Duodenal mucosa (tissue), 2 donors: ENCODE data around the gene TCL1A.

Experiments used
- H3K27ac ChIP-seq: one replicate; pipeline ENCODE4 v1.7.0; 2013; ENCODE audit warnings: low read depth, low read length
- H3K27me3 ChIP-seq, 2 donors: one replicate each; pipeline ENCODE4 v1.7.0; 2013; ENCODE audit warnings: low read length in 2 of 2, control low read depth in 1 of 2; ENCODE audit not compliant: insufficient read depth in 2 of 2, control insufficient read depth in 1 of 2
- H3K36me3 ChIP-seq, 2 donors: one replicate each; pipeline ENCODE4 v1.7.0; 2013; ENCODE audit warnings: low read length in 2 of 2, control low read depth in 1 of 2; ENCODE audit not compliant: insufficient read depth in 2 of 2, control insufficient read depth in 1 of 2
- H3K4me1 ChIP-seq, 2 donors: one replicate each; pipeline ENCODE4 v1.7.0; 2013; ENCODE audit warnings: low read length in 2 of 2, control low read depth in 1 of 2; ENCODE audit not compliant: insufficient read depth in 2 of 2, control insufficient read depth in 1 of 2
- H3K4me3 ChIP-seq, 2 donors: one replicate each; pipeline ENCODE4 v1.7.0; 2013; ENCODE audit warnings: low read length in 2 of 2, low read depth in 1 of 2
- H3K9ac ChIP-seq, 2 donors: one replicate each; pipeline ENCODE4 v1.7.0; 2013; ENCODE audit warnings: low read length in 2 of 2, low read depth in 1 of 2
- H3K9me3 ChIP-seq, 2 donors: one replicate each; pipeline ENCODE4 v1.7.0; 2013; ENCODE audit warnings: low read length in 2 of 2, control low read depth in 1 of 2; ENCODE audit not compliant: control insufficient read depth in 1 of 2

TCL1A gene

GRCh38 chr14:95710106-95710505 lies 3.8 kb downstream of the TCL1A start:
- no peak overlapping the region for H3K4me3 ChIP-seq
- H3K36me3 ChIP-seq = no peaks in the 10 kb centered on the region
- no peak overlapping the region for H3K27ac ChIP-seq
- no peaks in the 10 kb centered on the region for H3K4me1 ChIP-seq
- no peak overlapping the region for H3K9ac ChIP-seq
- H3K27me3 ChIP-seq = peaks cover 6 to 8% of the 10 kb centered on the region in 2 donors
- H3K9me3 ChIP-seq = no peaks in the 10 kb centered on the region

- Histone ChIP-seq H3K36me3 (no peaks in the 10 kb centered on the region), H3K27me3 (peaks cover 7 to 8% of the 10 kb centered on the region in 2 donors), H3K9ac (no peak overlapping the region), H3K9me3 (no peaks in the 10 kb centered on the region), H3K4me3 (no peak overlapping the region), H3K27ac (no peak overlapping the region), H3K4me1 (no peaks in the 10 kb centered on the region)
Observed at GRCh38 chr14:95707327-95707726, 6.6 kb downstream of the TCL1A start.

- no peak overlapping the region for H3K27ac ChIP-seq
- H3K36me3 ChIP-seq = no peaks in the 10 kb centered on the region
- no peak overlapping the region for H3K9ac ChIP-seq
- no peaks in the 10 kb centered on the region for H3K9me3 ChIP-seq
- H3K27me3 ChIP-seq = peaks cover 4 to 5% of the 10 kb centered on the region in 2 donors
- no peaks in the 10 kb centered on the region for H3K4me1 ChIP-seq
- no peak overlapping the region for H3K4me3 ChIP-seq
Observed at GRCh38 chr14:95705518-95705917, 8.4 kb downstream of the TCL1A start.

GRCh38 chr14:95703805-95704204 lies 10.1 kb downstream of the TCL1A start:
- H3K9ac ChIP-seq = no peak overlapping the region
- H3K9me3 ChIP-seq = no peaks in the 10 kb centered on the region
- no peak overlapping the region for H3K4me3 ChIP-seq
- H3K27ac ChIP-seq = no peak overlapping the region
- no peaks in the 10 kb centered on the region for H3K4me1 ChIP-seq
- no peaks in the 10 kb centered on the region for H3K36me3 ChIP-seq
- peaks cover 0 to 7% of the 10 kb centered on the region in 2 donors for H3K27me3 ChIP-seq

DNA sequence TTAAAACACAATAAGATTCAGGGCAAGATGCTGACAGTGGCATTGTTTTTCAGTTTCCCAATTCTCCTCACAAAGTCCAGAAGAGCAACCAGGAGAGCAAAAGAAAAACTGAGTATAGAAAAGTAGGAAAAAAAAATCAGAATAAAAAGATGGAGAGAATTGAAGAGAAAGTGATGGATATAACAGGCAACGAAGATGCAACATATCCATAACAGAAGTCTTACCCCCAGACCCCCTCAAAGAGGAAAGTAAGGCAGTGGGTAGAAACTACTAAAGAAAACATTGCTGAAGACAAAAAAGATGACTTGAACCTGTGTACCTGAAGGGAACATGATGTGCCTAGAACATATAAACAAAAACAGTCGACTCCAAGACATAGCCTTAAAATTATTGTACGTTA lies 10.6 kb downstream of the TCL1A start:
- Histone ChIP-seq H3K9ac (no peak overlapping the region), H3K4me3 (no peak overlapping the region), H3K36me3 (no peaks in the 10 kb centered on the region), H3K9me3 (no peaks in the 10 kb centered on the region), H3K27ac (no peak overlapping the region), H3K27me3 (peaks cover 0 to 7% of the 10 kb centered on the region in 2 donors), H3K4me1 (no peaks in the 10 kb centered on the region)

GRCh38 chr14:95701846-95702221 lies 12.1 kb downstream of the TCL1A start:
- H3K27ac ChIP-seq = no peak overlapping the region
- H3K36me3 ChIP-seq = no peaks in the 10 kb centered on the region
- H3K4me1 ChIP-seq = no peaks in the 10 kb centered on the region
- H3K4me3 ChIP-seq = no peak overlapping the region
- no peak overlapping the region for H3K9ac ChIP-seq
- H3K9me3 ChIP-seq = no peaks in the 10 kb centered on the region
- H3K27me3 ChIP-seq = peaks cover 0 to 7% of the 10 kb centered on the region in 2 donors

- peaks cover 0 to 7% of the 10 kb centered on the region in 2 donors for H3K27me3 ChIP-seq
- no peaks in the 10 kb centered on the region for H3K36me3 ChIP-seq
- H3K27ac ChIP-seq = no peak overlapping the region
- no peak overlapping the region for H3K9ac ChIP-seq
- no peak overlapping the region for H3K4me3 ChIP-seq
- H3K9me3 ChIP-seq = no peaks in the 10 kb centered on the region
- H3K4me1 ChIP-seq = no peaks in the 10 kb centered on the region
Observed at GRCh38 chr14:95700221-95700976, 13.5 kb downstream of the TCL1A start.

DNA sequence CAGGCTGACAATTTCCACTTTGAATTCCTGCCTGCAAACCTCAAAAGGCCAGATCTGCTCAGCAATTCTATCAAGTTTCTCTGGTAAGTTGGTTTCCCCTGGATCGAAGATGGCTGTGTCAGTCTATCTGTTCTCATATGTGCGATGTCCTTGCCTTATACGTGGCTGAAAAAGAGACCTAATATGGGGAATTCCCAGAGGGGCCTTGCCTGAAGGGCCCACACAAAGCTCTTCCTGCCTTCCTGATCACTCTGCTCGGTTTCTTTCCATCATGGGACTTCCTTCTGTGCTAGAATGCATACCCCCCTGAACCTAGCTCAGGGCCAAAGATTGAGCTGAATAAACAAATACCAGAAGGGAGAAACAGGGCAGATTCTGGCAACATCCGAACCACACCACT lies 14.5 kb downstream of the TCL1A start:
- no peak overlapping the region for H3K27ac ChIP-seq
- no peaks in the 10 kb centered on the region for H3K9me3 ChIP-seq
- no peak overlapping the region for H3K4me3 ChIP-seq
- H3K4me1 ChIP-seq = no peaks in the 10 kb centered on the region
- peaks cover 0 to 7% of the 10 kb centered on the region in 2 donors for H3K27me3 ChIP-seq
- H3K9ac ChIP-seq = no peak overlapping the region
- H3K36me3 ChIP-seq = no peaks in the 10 kb centered on the region

- no peaks in the 10 kb centered on the region for H3K9me3 ChIP-seq
- no peak overlapping the region for H3K9ac ChIP-seq
- no peaks in the 10 kb centered on the region for H3K36me3 ChIP-seq
- peaks cover 0 to 7% of the 10 kb centered on the region in 2 donors for H3K27me3 ChIP-seq
- H3K4me3 ChIP-seq = no peak overlapping the region
- no peak overlapping the region for H3K27ac ChIP-seq
- H3K4me1 ChIP-seq = no peaks in the 10 kb centered on the region
Observed at GRCh38 chr14:95698287-95698686, 15.6 kb downstream of the TCL1A start.

- no peak overlapping the region for H3K9ac ChIP-seq
- H3K9me3 ChIP-seq = no peaks in the 10 kb centered on the region
- no peak overlapping the region for H3K4me3 ChIP-seq
- no peaks in the 10 kb centered on the region for H3K4me1 ChIP-seq
- no peak overlapping the region for H3K27ac ChIP-seq
- H3K27me3 ChIP-seq = peaks cover 0 to 6% of the 10 kb centered on the region in 2 donors
- no peaks in the 10 kb centered on the region for H3K36me3 ChIP-seq
Observed at GRCh38 chr14:95697764-95698163, 16.2 kb downstream of the TCL1A start.
